T-helper 2 cell (primary cell): ENCODE data around the gene FTO.
A peak's percentile ranks its signal among the peaks of the same experiment; 100 is the strongest.

Source experiments
- DNase-seq, 5 experiments: peaks; one replicate each; pipeline versions ENCODE4 v3.0.0 to v3.0.0-alpha.2; 2012 to 2022

Gene FTO

GRCh38 chr16:54136276-54136625 is 432.3 kb downstream of the FTO start:
- no peak for DNase-seq

GRCh38 chr16:54140057-54140787 is 436.3 kb downstream of the FTO start:
- DNase-seq = peak in 1 of 5 experiments; percentile 42

- no peak for DNase-seq
Measured at GRCh38 chr16:54140788-54141136, 436.8 kb downstream of the FTO start.

GRCh38 chr16:54142787-54143186 is 438.8 kb downstream of the FTO start:
- no peak for DNase-seq

- no peak for DNase-seq
Measured at GRCh38 chr16:54143410-54143809, 439.5 kb downstream of the FTO start.

GRCh38 chr16:54143934-54144571 is 440.1 kb downstream of the FTO start:
- no peak for DNase-seq

- no peak for DNase-seq
Measured at GRCh38 chr16:54144572-54144947, 440.6 kb downstream of the FTO start.

- DNase-seq = no peak
Measured at GRCh38 chr16:54145881-54146280, 441.9 kb downstream of the FTO start.

GRCh38 chr16:54148974-54149373 is 445.0 kb downstream of the FTO start:
- DNase-seq = no peak

- no peak for DNase-seq
Measured at GRCh38 chr16:54150861-54151260, 446.9 kb downstream of the FTO start.

GRCh38 chr16:54152362-54153239 is 448.6 kb downstream of the FTO start:
- no peak for DNase-seq

- DNase-seq = no peak
Measured at GRCh38 chr16:54153240-54153934, 449.4 kb downstream of the FTO start.

GRCh38 chr16:54156349-54156748 is 452.4 kb downstream of the FTO start:
- DNase-seq = no peak

GRCh38 chr16:54158986-54159385 is 455.0 kb downstream of the FTO start:
- DNase-seq = no peak

- DNase-seq = no peak
Measured at GRCh38 chr16:54159490-54160080, 455.6 kb downstream of the FTO start.

GRCh38 chr16:54160252-54160860 is 456.4 kb downstream of the FTO start:
- no peak for DNase-seq

- DNase-seq = no peak
Measured at GRCh38 chr16:54160939-54161897, 457.3 kb downstream of the FTO start.

- no peak for DNase-seq
Measured at GRCh38 chr16:54163197-54163843, 459.4 kb downstream of the FTO start.

- DNase-seq = no peak
Measured at GRCh38 chr16:54164789-54165173, 460.8 kb downstream of the FTO start.

- no peak for DNase-seq
Measured at GRCh38 chr16:54165174-54165911, 461.4 kb downstream of the FTO start.
